Keratinocyte (primary cell): ENCODE measurements around the gene PIWIL1.

ENCODE experiments used
- EZH2 ChIP-seq: IDR thresholded peaks from one replicate; pipeline ENCODE4 v1.6.1; 2012; ENCODE audit warnings: inconsistent platforms, mild to moderate bottlenecking, low read length, moderate library complexity
- TF ChIP-seq, protein P1 (sequence below), 3 experiments: IDR thresholded peaks in 1 of 3; conservative IDR thresholded peaks in 1 of 3; optimal IDR thresholded peaks in 1 of 3; 2 replicates in 2 of 3; 3 replicates in 1 of 3; pipeline versions ENCODE3 to v1.5.1; 2011; ENCODE audit warnings: low read length in 3 of 3, mild to moderate bottlenecking in 3 of 3, moderate library complexity in 2 of 3, control low read depth in 1 of 3, inconsistent platforms in 1 of 3; ENCODE audit not compliant: insufficient read depth in 2 of 3; ENCODE audit errors: extremely low read depth in 1 of 3

GRCh38 chr12:130342842-130343241, 5.2 kb downstream of the PIWIL1 start:
- TF ChIP-seq, protein P1, sequence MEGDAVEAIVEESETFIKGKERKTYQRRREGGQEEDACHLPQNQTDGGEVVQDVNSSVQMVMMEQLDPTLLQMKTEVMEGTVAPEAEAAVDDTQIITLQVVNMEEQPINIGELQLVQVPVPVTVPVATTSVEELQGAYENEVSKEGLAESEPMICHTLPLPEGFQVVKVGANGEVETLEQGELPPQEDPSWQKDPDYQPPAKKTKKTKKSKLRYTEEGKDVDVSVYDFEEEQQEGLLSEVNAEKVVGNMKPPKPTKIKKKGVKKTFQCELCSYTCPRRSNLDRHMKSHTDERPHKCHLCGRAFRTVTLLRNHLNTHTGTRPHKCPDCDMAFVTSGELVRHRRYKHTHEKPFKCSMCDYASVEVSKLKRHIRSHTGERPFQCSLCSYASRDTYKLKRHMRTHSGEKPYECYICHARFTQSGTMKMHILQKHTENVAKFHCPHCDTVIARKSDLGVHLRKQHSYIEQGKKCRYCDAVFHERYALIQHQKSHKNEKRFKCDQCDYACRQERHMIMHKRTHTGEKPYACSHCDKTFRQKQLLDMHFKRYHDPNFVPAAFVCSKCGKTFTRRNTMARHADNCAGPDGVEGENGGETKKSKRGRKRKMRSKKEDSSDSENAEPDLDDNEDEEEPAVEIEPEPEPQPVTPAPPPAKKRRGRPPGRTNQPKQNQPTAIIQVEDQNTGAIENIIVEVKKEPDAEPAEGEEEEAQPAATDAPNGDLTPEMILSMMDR (optimal IDR thresholded peaks at IDR 0.05 in 1 of 3, IDR thresholded peaks at IDR 0.05 in 1 of 3, conservative IDR thresholded peaks at IDR 0.05 in 1 of 3; ENCODE audit: extremely low read depth in 1 of 3, insufficient read depth in 2 of 3, low read length in 3 of 3), result no peak
- TF ChIP-seq EZH2, result no peak
